GM21367 (cell line): ENCODE data around the gene RETREG2.

Experiments used
- ATAC-seq: cut with Tn5 transposase; IDR thresholded peaks from one replicate; pipeline ENCODE4 v1.9.1; 2021; ENCODE audit not compliant: unreplicated experiment

RETREG2 gene

GRCh38 chr2:219213486-219214071, 35.5 kb downstream of the RETREG2 start:
- ATAC-seq = no peak

- ATAC-seq = no peak
These were observed 36.1 kb downstream of the RETREG2 start for GRCh38 chr2:219214141-219214540.

DNA sequence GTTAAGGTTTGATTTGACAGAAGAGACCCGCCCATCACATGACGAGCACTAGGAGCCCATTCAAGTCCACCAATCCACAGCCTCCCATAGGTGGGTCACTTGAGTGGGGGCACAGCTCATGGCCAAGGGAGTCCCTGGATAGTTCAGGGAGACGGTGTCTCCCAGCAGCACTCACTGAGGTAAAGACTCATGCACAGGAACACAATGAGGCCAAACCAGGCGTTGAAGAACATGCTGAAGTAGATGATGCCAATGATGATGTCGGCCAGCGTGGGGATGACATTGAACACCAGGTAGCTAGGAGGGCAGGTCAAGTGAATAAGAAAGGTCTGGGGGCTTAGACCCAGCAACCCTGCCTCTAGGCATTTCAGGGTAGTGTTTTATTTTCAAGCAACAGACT, 36.7 kb downstream of the RETREG2 start:
- ATAC-seq = no peak

DNA sequence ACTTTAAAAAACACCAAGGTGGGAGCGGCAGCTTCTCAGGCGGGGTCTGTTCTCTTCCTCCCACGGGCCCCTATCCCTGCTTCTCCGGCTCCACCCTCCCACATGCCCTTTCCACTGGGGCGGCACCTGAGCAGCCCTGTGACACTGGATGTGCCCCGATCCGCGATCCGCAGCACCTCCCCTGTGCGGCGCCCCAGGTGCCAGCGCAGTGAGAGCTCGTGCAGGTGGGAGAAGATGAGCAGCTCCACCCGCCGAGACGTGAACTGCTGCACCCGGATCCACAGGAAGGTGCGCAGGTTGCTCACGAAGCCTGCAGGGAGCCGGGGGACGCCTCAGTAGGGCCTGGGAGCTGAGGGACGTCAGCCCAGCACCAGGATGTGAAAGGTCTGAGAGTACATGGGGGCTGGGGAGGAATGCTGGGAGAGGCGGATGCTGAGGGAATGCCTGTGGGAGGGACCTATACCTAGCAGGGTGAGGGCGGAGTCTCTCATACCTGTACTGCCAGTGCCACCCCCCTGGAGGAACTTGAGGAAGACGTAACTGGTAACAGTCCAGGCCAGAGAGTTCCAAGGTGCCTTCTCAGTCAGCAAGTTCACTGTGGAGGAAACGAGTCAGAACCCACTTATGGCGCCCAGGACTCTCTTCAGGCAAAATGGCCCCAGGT, 37.9 kb downstream of the RETREG2 start:
- no peak for ATAC-seq

GRCh38 chr2:219216535-219216915, 38.5 kb downstream of the RETREG2 start:
- no peak for ATAC-seq

DNA sequence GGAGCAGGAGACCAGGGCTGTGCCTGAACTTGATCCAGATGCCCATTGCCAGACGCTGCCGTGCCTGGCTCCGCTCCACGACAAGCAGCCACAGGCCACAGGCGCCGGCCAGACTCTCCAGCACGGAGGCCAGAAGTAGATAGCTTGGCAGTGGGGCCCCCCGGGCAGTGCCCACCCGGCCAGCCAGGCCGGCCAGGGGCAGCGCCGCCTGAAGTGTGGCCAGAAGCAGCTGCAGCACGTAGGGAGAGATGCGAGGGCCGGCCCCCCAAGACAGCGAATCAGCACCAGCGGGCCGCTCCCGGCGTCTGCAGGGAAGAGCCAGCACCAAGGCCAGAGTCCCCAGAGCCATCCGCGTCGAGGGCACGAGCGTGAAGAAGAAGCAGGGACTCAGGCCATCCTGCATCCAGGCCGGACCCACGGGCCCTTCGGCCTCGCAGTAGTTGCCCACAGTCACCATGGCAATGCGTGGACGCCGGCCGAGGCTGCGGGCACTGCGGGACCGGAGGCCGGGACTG, 40.2 kb downstream of the RETREG2 start:
- ATAC-seq = peak; percentile 3

DNA sequence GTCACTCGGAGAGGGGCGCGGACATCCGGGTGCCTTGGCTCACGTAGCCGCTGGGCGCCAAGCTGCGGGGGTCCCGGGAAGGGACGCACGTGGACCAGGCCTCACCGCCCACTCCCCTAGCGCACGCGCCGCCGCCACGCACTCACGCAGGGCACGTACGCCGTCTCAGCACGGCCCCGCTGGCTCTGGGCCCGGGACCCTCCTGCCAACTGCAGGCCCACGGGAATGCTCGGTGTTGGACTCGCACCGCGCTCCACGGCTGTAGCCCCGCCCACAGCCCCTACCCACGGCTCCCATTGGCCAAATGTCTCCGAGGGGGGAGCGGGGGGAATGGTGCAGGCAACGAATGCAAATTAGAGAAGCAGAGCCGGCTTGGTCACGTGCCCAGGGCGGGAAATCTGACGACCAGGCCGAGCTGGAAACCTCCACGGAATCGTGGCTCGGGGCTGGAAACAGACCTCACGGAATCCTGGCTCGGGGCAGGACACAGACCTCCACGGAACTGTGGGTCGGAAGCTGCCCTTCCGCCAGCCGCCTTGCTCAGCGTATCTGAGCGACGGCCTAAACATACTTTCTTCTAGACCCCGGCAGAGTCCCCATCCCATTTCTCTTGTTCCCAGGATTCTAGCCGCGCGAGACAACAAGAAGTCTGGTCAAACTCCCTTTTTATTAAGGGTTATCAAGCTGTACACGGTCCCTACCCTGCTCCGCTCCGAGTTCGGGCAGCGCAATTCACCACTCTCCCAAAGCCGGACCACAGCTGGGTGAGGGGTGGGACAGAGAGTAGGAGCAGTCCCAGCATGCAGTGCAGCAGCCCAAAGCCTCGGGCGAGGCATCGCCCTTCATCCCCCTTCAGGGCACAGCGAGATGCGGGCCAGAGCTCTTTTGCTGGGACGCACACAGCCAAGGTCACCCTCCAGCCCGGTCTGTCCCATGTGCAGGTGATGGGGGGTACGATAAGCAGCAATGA, 40.9 kb downstream of the RETREG2 start, which contains the start of gene ABCB6:
Gene ABCB6, minus strand, starts transcription at position 227 of the 970 bp plus-strand sequence. CDS start 285 bp downstream, outside the sequence.
- ATAC-seq = peak; percentile 71

DNA sequence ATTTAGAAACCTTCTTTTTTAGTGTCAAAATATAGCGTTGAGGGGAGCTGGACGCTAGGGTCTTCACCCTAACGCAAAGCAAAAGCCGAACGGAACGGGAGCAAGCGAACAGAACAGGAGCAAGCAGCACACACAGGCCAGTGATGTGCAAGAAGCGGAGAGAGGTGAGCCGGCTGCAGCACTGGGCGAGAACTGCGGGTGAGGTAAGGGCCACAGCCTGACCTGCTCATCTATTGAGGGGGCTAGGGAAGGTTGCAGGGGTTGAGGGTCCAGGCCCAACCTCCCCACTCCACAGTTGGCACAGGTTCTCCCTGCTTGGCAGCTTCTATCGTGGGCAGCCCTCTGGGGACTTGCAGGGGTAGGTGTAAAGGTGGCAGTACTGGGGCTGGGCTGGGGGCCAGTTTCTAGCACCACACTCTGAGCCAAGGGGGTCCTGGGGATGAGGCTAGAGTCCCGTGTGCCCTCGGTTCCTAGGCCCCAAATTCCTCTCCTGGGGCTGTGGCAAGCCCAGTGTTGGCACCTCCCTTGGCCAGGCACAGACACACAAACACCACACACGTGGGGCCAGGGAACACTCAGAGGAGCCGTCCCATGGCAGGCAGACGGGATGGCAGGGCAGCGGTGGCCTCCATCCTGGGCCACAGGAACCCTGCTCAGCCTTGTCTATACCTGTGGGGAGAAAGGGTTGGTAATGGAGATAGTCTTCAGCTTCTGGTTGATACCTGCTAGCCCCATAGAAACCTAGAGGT, 41.9 kb downstream of the RETREG2 start:
- no peak for ATAC-seq

DNA sequence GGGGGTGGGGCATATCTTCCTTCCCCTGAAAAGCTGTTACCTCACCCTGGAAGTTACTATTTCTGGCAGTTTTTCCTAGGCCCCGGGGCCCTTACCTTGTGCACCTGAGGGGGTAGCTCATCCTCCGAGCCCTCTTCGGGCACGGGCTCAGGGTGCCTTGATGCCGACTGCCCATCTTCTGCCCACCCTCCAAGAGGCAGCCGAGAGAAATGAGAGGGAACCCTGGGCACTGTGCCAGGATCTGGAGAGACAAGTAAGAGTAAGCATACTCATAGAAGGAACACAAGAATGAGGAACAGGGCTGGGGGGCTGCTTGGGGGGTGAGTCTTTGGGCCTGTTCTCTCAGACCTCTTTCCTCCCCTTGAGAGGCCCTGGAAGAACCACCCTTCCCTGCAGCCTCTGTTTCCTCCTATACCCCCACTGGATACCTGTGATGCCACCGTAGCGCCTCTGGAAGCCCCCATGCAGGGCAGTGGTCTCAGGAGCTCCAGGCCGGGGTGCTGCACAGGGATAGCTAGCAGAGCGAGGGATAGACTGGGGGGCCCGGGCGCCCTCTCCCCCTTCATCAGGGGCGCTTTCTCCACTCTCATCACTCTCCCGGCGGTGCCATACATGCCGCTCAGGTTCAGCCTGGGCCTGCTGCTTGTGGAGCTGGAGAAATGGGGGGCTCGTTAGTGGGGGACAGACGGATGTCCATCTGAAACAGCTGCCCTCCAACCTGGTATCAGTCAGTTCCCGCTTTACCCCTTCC, 42.8 kb downstream of the RETREG2 start:
- no peak for ATAC-seq

GRCh38 chr2:219221957-219222518, 44.0 kb downstream of the RETREG2 start:
- no peak for ATAC-seq

DNA sequence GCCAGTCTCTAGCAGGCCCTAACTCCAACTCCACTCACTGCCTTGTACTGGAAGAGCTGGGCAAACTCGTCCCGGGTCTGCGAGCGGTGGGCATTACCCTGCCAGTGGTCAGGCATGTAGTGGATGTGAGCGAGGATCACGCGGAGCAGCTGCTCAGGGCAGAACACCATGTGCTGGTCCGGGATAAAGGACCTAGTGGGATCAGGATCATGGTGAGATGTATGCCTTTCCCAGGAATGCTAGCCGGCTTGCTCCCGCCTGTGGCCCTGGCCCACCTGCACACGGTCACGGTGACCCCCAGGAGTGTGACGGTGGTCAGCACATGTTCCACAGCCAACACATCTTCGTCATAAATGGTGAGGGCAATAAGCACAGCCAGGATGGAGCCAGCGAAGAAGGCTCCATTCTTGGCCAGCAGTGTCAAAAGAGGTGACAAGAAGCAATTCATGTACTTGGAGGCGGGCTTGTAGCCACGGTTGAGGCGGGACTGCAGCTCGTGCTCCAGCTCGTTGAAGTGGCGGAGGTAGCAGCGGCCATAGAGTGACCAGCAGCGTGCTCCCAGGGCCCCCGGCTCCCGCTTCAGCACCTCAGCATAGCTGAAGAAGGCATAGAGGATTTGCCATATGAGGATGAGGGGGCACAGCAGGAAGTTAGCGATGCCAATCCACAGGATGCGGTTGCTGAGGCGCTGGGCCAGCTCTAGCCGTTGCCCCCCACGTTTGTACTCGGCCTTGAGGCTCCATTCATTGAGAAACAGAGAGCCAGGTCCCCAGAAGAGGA, 45.9 kb downstream of the RETREG2 start:
- ATAC-seq = no peak

DNA sequence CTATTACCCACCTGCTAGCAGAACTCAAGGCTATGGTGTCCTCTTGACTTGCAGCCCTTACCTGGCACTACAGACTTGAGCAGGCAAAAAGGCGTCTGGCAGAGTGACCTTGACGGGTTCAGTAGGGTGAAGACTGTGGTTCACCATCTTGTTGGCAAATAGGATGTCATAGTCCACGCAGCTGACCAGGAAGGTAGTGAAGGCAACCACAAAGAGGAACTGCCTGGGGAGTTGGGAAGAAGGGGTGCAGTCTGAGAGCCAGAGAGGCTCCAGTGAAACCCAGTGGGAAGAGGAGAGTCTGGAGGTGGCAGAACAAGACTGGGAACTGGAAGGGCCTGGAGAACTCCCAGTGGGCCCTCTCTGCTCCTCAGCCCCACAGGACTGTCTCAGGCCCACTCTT, 47.3 kb downstream of the RETREG2 start:
- ATAC-seq = no peak

DNA sequence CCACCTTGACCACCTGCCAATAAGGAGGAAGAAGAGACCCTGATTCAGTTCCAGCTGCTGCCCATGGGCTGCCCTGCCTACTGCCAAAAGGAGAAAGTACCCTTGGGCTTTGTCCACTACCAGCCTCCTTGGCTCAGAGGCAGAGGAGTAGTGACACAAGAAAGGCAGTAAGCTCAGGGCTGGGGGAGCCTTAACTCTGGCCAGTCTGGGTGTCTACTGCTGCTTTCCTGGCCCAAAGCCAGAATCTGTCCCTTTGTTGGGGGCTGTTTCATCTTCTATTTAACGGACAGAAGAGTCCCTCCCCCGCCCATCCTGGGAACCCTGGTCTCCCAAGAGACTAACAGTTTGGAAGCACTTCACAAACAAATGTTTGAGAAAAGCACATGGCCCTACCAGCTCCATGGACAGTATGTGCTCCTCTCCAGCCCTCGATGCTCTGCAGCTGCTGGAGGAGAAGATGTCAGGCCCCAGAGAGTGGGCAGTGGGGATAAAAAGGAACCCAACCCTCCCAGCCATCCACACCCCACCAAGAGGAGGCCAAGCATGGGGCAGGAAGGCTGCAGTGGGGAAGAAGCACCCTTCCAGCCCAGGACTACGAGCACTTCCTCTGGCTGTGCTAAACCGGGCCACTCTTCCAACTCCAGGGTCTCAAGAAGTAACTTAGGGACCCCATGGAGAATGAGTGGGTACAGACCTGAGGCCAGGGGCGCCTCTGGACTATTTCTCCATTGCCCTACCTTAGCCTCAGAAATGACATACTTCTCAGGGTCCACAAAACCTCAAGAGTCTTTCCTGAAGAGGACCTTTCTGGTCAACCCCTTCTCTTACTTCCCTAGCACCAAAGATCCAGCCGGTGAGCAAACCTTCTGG, 50.2 kb downstream of the RETREG2 start:
- no peak for ATAC-seq

GRCh38 chr2:219228911-219229304, 50.8 kb downstream of the RETREG2 start:
- ATAC-seq = no peak

DNA sequence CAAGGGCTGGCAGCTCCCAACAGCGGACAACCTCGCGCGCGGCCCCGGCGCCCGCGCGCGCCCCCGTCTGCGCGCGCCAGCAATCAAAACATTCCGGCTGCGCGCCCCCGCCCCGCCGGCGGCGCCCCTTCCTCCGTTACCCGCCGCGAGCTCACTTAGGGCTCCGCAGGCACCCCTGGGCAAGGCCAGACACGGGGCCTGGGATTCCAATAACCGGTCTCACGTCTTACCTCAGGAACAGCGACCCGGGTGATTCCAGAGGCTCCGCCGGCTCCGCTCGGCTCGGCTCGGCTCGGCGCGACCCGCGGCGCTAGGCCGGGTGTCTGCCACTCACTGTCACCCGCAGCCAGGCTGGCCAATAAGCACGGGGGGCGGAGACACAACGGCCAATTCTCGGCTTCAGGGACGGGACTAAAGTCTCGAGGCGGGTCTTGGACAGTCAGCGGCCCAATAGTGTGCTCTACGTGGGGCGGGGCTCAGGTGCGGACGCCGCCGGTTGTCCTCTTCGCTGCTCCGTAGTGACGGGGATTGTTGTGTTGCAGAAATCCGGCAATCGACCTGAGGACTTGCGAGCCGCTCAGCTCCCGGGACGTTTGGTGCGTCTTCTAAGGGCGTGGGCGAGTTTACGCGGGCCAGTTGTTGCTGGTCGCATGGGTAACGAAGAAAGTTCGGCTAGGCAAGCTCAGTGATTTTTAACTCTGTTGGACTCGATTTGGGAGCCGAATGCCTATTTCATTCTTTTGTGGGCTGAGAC, 51.4 kb downstream of the RETREG2 start, which contains the start of the genes ANKZF1 and ATG9A:
Gene ANKZF1, plus strand, starts transcription at position 502 of the 754 bp plus-strand sequence. CDS start 452 bp downstream, outside the sequence.
Gene ATG9A, minus strand, starts transcription at position 332 of the 754 bp plus-strand sequence. CDS start 1,612 bp downstream, outside the sequence.
- peak; percentile 92 for ATAC-seq

- no peak for ATAC-seq
These were observed 52.0 kb downstream of the RETREG2 start for GRCh38 chr2:219230059-219230540.

GRCh38 chr2:219234331-219234730, 56.3 kb downstream of the RETREG2 start:
- ATAC-seq = no peak
